HG03442 (cell line): ENCODE data around the gene LRP6.
A peak's percentile ranks its signal among the peaks of the same experiment; 100 is the strongest.
"Not testable (repeated sequence)": the region's sequence is repeated elsewhere in the genome, so short reads cannot be mapped to it uniquely, and the experiment has no call there.

Experiments used
- ATAC-seq: cut with Tn5 transposase; IDR thresholded peaks from one replicate; pipeline ENCODE4 v1.9.1; 2021; ENCODE audit warnings: mild to moderate bottlenecking, moderate library complexity; ENCODE audit not compliant: unreplicated experiment

Gene LRP6

GRCh38 chr12:12182703-12183365, 84.0 kb downstream of the LRP6 start:
- ATAC-seq: no peak

GRCh38 chr12:12181511-12181910, 85.3 kb downstream of the LRP6 start:
- no peak for ATAC-seq

GRCh38 chr12:12180575-12180974, 86.3 kb downstream of the LRP6 start:
- ATAC-seq: no peak

DNA sequence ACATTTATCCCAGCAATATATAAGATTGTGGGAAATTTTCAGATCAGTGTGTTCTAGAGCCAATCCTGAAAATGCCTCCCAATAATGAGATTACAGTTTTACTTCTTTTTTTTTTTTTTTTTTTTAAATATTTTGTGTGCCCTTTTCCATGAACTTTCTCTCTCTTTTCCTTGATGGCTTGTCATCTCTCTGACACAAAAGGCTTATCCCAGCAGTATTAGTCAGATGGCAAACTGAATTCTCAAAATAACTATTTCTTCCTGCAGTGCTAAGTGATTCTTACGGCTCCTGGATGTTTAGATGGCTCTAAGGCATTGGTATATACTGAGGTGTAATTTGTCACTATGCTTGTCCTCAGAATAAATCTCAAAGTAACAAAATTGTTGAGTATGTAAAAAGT, 86.7 kb downstream of the LRP6 start:
- no peak for ATAC-seq

DNA sequence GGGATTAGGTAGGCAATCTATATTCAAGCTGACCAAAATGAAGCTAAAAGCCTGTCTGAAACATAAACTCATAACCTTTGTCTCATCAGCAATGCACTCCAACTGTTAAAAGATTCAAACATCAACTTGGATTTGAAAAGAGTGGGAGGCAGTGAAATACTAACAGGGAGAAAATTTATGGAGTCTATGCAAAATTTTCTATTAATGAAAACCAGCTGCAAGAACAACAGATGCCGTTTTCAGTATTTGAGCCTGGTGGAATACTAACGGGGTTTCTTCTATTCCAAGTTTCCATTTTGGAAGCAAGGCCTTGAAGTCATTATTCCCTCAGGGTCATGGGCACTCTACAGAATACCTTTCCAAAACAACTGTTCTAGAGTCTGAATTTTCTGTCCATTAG, 88.3 kb downstream of the LRP6 start:
- no peak for ATAC-seq

- ATAC-seq: no peak
Observed at GRCh38 chr12:12176402-12176801, 90.4 kb downstream of the LRP6 start.

GRCh38 chr12:12171991-12172511, 94.8 kb downstream of the LRP6 start:
- ATAC-seq: peak; percentile 80

DNA sequence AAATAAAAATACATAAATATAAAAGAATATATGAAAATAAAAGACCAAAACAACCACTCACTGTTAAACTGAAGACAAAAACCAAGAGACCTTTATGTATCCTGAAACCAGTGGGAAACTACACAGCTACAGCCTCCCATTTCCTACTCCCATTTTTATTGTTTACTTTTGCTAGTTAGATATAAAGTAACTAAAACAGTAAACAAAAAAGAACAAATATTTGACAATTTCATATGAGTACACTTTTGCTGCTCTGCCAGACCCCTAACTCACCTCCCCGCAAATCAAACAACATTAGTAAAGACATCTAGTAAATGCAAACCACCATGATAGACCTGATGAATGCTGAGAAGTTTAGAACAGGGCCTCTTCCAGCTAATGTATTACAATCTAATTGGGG, 99.0 kb downstream of the LRP6 start:
- no peak for ATAC-seq

DNA sequence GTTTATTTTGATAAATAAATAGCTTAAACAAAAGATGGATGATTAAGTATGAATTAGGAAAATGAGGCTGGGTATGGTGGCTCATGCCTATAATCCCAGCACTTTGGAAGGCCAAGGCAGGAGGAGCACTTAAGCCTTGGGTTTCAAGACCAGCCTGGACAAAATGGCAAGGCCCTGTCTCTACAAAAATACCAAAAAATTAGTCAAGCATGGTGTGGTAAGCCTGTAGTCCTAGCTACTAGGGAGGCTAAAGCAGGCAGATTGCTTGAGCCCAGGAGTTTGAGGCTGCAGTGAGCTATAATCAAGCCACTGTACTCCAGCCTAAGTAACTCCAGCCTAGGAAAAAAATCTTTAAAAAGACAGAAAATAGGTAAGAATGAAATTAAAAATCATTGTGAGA, 100.1 kb downstream of the LRP6 start:
- no peak for ATAC-seq

DNA sequence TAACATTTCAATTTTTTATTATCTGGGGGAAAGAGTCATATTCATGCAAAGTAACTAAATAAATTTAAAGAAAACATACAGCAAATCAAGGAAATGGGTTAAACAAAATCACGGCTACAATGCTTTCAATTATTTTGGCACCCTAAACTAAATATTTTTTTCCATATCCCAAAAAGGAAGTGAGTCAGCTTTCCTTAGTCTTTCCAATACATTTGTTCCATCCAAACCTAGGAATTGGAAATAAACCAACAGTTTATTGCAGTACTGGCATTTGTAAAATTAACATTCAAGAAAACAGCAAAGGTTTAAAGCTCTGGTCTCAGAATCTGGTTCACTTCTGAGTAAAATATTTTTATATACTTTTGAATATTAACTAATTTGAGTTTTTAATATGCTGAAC, 106.9 kb downstream of the LRP6 start:
- ATAC-seq: no peak

GRCh38 chr12:12158858-12159257, 108.0 kb downstream of the LRP6 start:
- ATAC-seq: no peak

DNA sequence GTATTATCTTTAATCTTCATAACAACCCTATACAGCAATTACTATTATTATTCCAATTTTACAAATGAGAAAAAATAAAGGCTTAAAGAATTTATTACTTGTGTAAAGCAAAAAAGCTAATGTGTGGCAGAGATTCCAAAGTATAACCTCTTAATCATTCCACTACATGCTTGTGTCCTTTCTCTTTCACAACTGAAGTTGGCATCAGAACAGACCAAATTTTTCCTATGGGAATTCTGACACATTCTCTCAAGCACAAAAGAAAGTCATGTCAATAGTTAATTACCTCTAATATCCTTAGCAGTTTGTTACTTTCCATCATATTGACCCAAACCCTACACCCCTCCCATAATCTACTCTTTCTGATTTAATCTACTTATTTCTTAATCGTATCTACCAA, 109.4 kb downstream of the LRP6 start:
- no peak for ATAC-seq

- ATAC-seq: no peak
Observed at GRCh38 chr12:12156828-12157227, 110.0 kb downstream of the LRP6 start.

DNA sequence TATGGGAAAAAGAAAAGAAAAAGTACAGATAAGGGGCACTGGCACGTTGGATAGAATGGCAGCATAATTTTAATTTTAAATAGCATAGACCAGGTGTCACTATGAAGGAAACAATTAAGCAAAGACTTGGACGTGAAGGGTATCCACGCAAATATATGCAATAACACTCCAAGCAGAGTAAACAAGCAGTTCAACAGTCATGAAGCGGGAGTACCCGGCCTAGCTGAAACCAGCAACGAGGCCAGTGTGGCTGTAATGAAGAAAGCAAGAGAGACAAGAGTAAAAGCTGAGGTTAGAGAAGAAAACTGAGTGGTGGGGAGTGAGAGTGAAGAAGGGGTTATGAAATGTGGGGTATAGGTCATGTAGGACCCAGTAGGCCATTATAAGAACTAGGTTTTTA, 110.7 kb downstream of the LRP6 start:
- no peak for ATAC-seq

GRCh38 chr12:12153596-12153995, 113.2 kb downstream of the LRP6 start:
- ATAC-seq: no peak

DNA sequence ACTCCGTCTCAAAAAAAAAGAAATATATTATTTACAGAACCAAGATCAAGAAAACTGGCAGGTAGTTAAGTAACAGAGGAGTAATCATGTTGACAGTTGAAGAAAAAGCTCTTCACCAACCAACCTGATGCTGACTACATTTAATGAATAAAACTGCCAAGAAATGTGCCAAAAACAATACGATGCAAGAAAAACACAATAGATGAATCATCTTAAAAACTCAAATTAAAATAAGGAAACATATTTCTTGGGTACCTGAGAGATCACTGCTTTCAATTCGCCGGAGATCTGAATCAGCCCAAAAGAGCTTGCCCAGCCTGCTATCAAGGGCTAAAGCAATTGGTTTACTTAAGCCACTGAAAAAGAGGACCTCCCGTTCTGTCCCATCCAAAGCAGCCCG, 119.7 kb downstream of the LRP6 start:
- no peak for ATAC-seq

GRCh38 chr12:12144531-12144930, 122.3 kb downstream of the LRP6 start:
- ATAC-seq: not testable (repeated sequence)

GRCh38 chr12:12141000-12141399, 125.8 kb downstream of the LRP6 start:
- ATAC-seq: no peak

- no peak for ATAC-seq
Observed at GRCh38 chr12:12138203-12139154, 128.4 kb downstream of the LRP6 start.

- no peak for ATAC-seq
Observed at GRCh38 chr12:12133785-12134184, 133.1 kb downstream of the LRP6 start.

DNA sequence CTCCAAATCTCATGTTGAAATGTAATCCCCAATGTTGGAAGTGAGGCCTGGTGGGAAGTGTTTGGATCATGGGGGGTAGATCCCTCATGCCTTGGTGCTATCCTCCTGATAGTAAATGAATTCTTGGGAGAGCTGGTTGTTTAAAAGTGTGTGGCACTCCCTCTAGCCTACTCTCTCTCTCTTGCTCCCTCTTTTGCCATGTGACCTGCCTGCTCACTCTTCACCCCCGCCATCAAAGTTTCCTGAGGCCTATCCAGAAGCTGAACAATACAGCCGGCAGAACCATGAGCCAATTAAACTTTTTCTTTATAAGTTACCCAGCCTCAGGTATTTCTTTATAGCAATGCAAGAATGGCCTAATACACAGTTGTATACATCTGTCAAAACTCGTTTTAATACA, 133.6 kb downstream of the LRP6 start:
- ATAC-seq: no peak

- no peak for ATAC-seq
Observed at GRCh38 chr12:12128670-12129069, 138.2 kb downstream of the LRP6 start.
